IMR-90 (cell line): ENCODE results near the gene PID1. TPM values are rescaled to one million over a fixed set of nuclear protein-coding genes. Genes with fewer than 3 reads are reported as not detected.

Experiments
- ATAC-seq: fragments of 200-7000 bp; cut with Tn5 transposase; 2 replicates; pipeline ENCODE4 v1.9.1; 2020; ENCODE audit warnings: low read depth, mild to moderate bottlenecking, moderate library complexity
- BruUV-seq: library from RNA; stranded (reverse); fragments of 400-500 nt; replicated peaks from 2 replicates; lab custom pipeline; 2021; lab: Mats Ljungman, UMichigan
- CTCF ChIA-PET: fragments of 300-600 bp; formaldehyde crosslinking; extraction: SDS; loops from one replicate; lab custom pipeline; 2021; ENCODE audit warnings: antibody characterized with exemption; lab: Yijun Ruan, JAX
- POLR2A ChIA-PET: fragments of 300-600 bp; sonication (Branson Sonifier 250); formaldehyde crosslinking; loops from one replicate; lab custom pipeline; 2022; ENCODE audit warnings: antibody characterized with exemption; ENCODE audit not compliant: unreplicated experiment; lab: Charles Lee
- DNase-seq: peaks from one replicate; pipeline ENCODE4 v3.0.0; 2013
- H2AFZ ChIP-seq: replicated peaks from 2 replicates; pipeline ENCODE3; 2013; ENCODE audit warnings: low read length, mild to moderate bottlenecking; ENCODE audit not compliant: poor library complexity
- H2AK5ac ChIP-seq: 2 replicates; pipeline ENCODE4 v1.6.1; 2013; ENCODE audit warnings: low read depth, low read length, inconsistent platforms
- H2AK9ac ChIP-seq: replicated peaks from 2 replicates; pipeline ENCODE3; 2013; ENCODE audit warnings: mild to moderate bottlenecking, low read depth, low read length, moderate library complexity; ENCODE audit not compliant: poor library complexity
- H2BK120ac ChIP-seq: 2 replicates; pipeline ENCODE4 v1.6.1; 2013; ENCODE audit warnings: low read depth, low read length, inconsistent platforms
- H2BK15ac ChIP-seq: 3 replicates; pipeline ENCODE4 v1.6.1; 2013; ENCODE audit warnings: low read depth, low read length, inconsistent platforms
- H2BK20ac ChIP-seq: 2 replicates; pipeline ENCODE4 v1.6.1; 2013; ENCODE audit warnings: low read depth, mild to moderate bottlenecking, inconsistent platforms, low read length, moderate library complexity
- H2BK5ac ChIP-seq: 2 replicates; pipeline ENCODE4 v1.6.1; 2013; ENCODE audit warnings: mild to moderate bottlenecking, low read depth, low read length, inconsistent platforms; ENCODE audit not compliant: poor library complexity, severe bottlenecking
- H3K14ac ChIP-seq: replicated peaks from 2 replicates; pipeline ENCODE4 v1.6.1; 2013; ENCODE audit warnings: low read depth, low read length, inconsistent platforms
- H3K18ac ChIP-seq: 2 replicates; pipeline ENCODE4 v1.6.1; 2013; ENCODE audit warnings: low read depth, low read length, control low read depth
- H3K23ac ChIP-seq: 2 replicates; pipeline ENCODE4 v1.6.1; 2013; ENCODE audit warnings: low read depth, low read length, inconsistent platforms
- H3K27ac ChIP-seq: 2 replicates; pipeline ENCODE4 v1.5.1; 2013; ENCODE audit warnings: mild to moderate bottlenecking, control low read depth, low read length; ENCODE audit not compliant: insufficient read depth
- H3K27me3 ChIP-seq: 2 replicates; pipeline ENCODE4 v1.6.1; 2013; ENCODE audit warnings: low read length; ENCODE audit not compliant: control insufficient read depth, insufficient read depth
- H3K36me3 ChIP-seq: 2 replicates; pipeline ENCODE4 v1.6.1; 2013; ENCODE audit warnings: low read length, mixed read lengths; ENCODE audit not compliant: control insufficient read depth, insufficient read depth
- H3K4ac ChIP-seq: 2 replicates; pipeline ENCODE4 v1.6.1; 2013; ENCODE audit warnings: low read depth, low read length, inconsistent platforms
- H3K4me1 ChIP-seq: 2 replicates; pipeline ENCODE4 v1.6.1; 2013; ENCODE audit warnings: low read length, mixed read lengths; ENCODE audit not compliant: control insufficient read depth, insufficient read depth
- H3K4me2 ChIP-seq: 2 replicates; pipeline ENCODE4 v1.6.1; 2013; ENCODE audit warnings: low read depth, mild to moderate bottlenecking, control low read depth, low read length, moderate library complexity
- H3K4me3 ChIP-seq: 2 replicates; pipeline ENCODE4 v1.5.1; 2013; ENCODE audit warnings: low read depth, mild to moderate bottlenecking, control low read depth, low read length, moderate library complexity; ENCODE audit not compliant: insufficient read depth
- H3K56ac ChIP-seq: 2 replicates; pipeline ENCODE4 v1.6.1; 2013; ENCODE audit warnings: low read length, inconsistent platforms; ENCODE audit not compliant: insufficient read depth; ENCODE audit errors: extremely low read depth
- H3K79me1 ChIP-seq, 2 experiments: 2 replicates each; pipeline ENCODE4 v1.6.1; 2013; ENCODE audit warnings: low read length in 2 of 2, inconsistent platforms in 1 of 2, low read depth in 1 of 2
- H3K9ac ChIP-seq: 2 replicates; pipeline ENCODE4 v1.6.1; 2013; ENCODE audit warnings: low read depth, low read length, control low read depth
- H3K9me1 ChIP-seq: 2 replicates; pipeline ENCODE4 v1.6.1; 2013; ENCODE audit warnings: low read length, inconsistent platforms; ENCODE audit not compliant: insufficient read depth
- H3K9me3 ChIP-seq: 2 replicates; pipeline ENCODE4 v1.6.1; 2013; ENCODE audit warnings: low read length; ENCODE audit not compliant: control insufficient read depth, insufficient read depth
- H4K20me1 ChIP-seq: 2 replicates; pipeline ENCODE4 v1.6.1; 2013; ENCODE audit warnings: low read length, inconsistent platforms; ENCODE audit not compliant: insufficient read depth
- H4K5ac ChIP-seq: 2 replicates; pipeline ENCODE4 v1.6.1; 2013; ENCODE audit warnings: mild to moderate bottlenecking, low read depth, low read length, control low read depth
- H4K8ac ChIP-seq, 2 experiments: 2 replicates each; pipeline ENCODE4 v1.6.1; 2013; ENCODE audit warnings: low read depth in 2 of 2, low read length in 2 of 2, control low read depth in 1 of 2, inconsistent platforms in 1 of 2
- H4K91ac ChIP-seq: 2 replicates; pipeline ENCODE4 v1.6.1; 2013; ENCODE audit warnings: low read depth, low read length, inconsistent platforms; ENCODE audit not compliant: insufficient read depth
- CHD1 ChIP-seq: IDR thresholded peaks from 2 replicates; pipeline ENCODE4 v1.6.1; 2012; ENCODE audit warnings: low read depth, low read length, improper control_type of control experiment
- CTCF ChIP-seq: conservative IDR thresholded peaks from 2 replicates; pipeline ENCODE4 v1.5.1; 2012; ENCODE audit warnings: mild to moderate bottlenecking, low read depth, low read length, improper control_type of control experiment
- MAFK ChIP-seq: IDR thresholded peaks from 2 replicates; pipeline ENCODE4 v1.6.1; 2012; ENCODE audit warnings: low read depth, low read length, improper control_type of control experiment
- USF2 ChIP-seq: fragments of 150-350 bp; IDR thresholded peaks from 2 replicates; pipeline ENCODE4 v1.6.1; 2017; ENCODE audit warnings: mild to moderate bottlenecking, antibody characterized with exemption, low read length, low read depth
- WGBS, 2 experiments: methylation state at CpG; one replicate each; pipeline versions ENCODE4 v1.1.5 to v1.1.7; 2013; ENCODE audit warnings: missing lambda C conversion rate in 2 of 2; ENCODE audit not compliant: insufficient read length in 1 of 2; ENCODE audit errors: extremely low coverage in 2 of 2; 5-methylcytosine and 5-hydroxymethylcytosine counted together
- dilution Hi-C: fragments of 300-500 bp; cut with HindIII; formaldehyde crosslinking; loops from one replicate; pipeline ENCODE4 v1.14.3; 2018; ENCODE audit warnings: low sequenced_read_pairs; ENCODE audit not compliant: unreplicated experiment
- in situ Hi-C: fragments of 300-500 bp; cut with MboI; formaldehyde crosslinking; loops from 3 replicates; pipeline ENCODE4 v1.14.3; 2019; ENCODE audit warnings: low sequenced_read_pairs, inconsistent platforms, mixed read lengths
- intact Hi-C: fragments of 100-400 bp; cut with micrococcal nuclease; formaldehyde crosslinking; loops from 2 replicates; pipeline ENCODE4 v1.10.0; 2022
- polyA plus RNA-seq, 3 experiments: library from polyadenylated mRNA; depleted of rRNA; stranded (reverse); fragments of >200 nt; gene quantifications; 2 replicates each; pipeline ENCODE4 v1.2.3, GENCODE V29; 2012; ENCODE audit warnings: low replicate concordance in 1 of 3
- total RNA-seq: library from RNA; depleted of rRNA; stranded (reverse); fragments of >200 nt; gene quantifications from 2 replicates; pipeline ENCODE4 v1.2.3, GENCODE V29; 2012

The PID1 gene
- total and polyA plus RNA-seq, 2 of the 4 experiments (the other 2 are of a cell fraction), result 0.90 to 1.9 TPM

GRCh38 chr2:229009816-229010215, 261.3 kb downstream of the PID1 start:
- ChIA-PET CTCF (no interaction called here), POLR2A (no interaction called here)
- H2AK9ac ChIP-seq, result no peak overlapping the region
- dilution Hi-C loops, result no loop called here
- no peak overlapping the region for H3K14ac ChIP-seq
- no CpG with 5 or more reads among the region's 1 CpG for WGBS, 2 experiments
- no peak overlapping the region for H2BK15ac ChIP-seq
- TF ChIP-seq CHD1, result no peak
- TF ChIP-seq USF2, result no peak
- no peak for TF ChIP-seq MAFK
- TF ChIP-seq CTCF, result no peak
- no peak overlapping the region for H2BK120ac ChIP-seq
- H3K4me3 ChIP-seq, result no peak overlapping the region
- H2BK5ac ChIP-seq, result no peak overlapping the region
- no peak overlapping the region for H4K5ac ChIP-seq
- no peak overlapping the region for H4K91ac ChIP-seq
- no peak overlapping the region for H3K4ac ChIP-seq
- no peaks in the 10 kb centered on the region for H3K4me1 ChIP-seq
- H3K79me1 ChIP-seq, result no peaks in the 10 kb centered on the region
- no peak overlapping the region for H3K9ac ChIP-seq
- intact Hi-C loops, result no loop called here
- no peaks in the 10 kb centered on the region for H4K20me1 ChIP-seq
- ATAC-seq (no peak), DNase-seq (no peak)
- in situ Hi-C loops, result no loop called here
- peaks cover 14% of the 10 kb centered on the region for H3K9me3 ChIP-seq
- H2AK5ac ChIP-seq, result no peak overlapping the region
- H3K27me3 ChIP-seq, result no peaks in the 10 kb centered on the region
- no peak overlapping the region for H4K8ac ChIP-seq
- no peak overlapping the region for H3K4me2 ChIP-seq
- no peak overlapping the region for H3K18ac ChIP-seq
- H3K23ac ChIP-seq, result no peak overlapping the region
- no peak overlapping the region for H2BK20ac ChIP-seq
- no peaks in the 10 kb centered on the region for H3K9me1 ChIP-seq
- no peak overlapping the region for H3K56ac ChIP-seq
- H2AFZ ChIP-seq, result no peak overlapping the region
- no peaks in the 10 kb centered on the region for H3K36me3 ChIP-seq
- H3K27ac ChIP-seq, result no peak overlapping the region
- no TSS peak for BruUV-seq
